Measurements from ENCODE around the gene HBG2.

HBG2 gene

DNA sequence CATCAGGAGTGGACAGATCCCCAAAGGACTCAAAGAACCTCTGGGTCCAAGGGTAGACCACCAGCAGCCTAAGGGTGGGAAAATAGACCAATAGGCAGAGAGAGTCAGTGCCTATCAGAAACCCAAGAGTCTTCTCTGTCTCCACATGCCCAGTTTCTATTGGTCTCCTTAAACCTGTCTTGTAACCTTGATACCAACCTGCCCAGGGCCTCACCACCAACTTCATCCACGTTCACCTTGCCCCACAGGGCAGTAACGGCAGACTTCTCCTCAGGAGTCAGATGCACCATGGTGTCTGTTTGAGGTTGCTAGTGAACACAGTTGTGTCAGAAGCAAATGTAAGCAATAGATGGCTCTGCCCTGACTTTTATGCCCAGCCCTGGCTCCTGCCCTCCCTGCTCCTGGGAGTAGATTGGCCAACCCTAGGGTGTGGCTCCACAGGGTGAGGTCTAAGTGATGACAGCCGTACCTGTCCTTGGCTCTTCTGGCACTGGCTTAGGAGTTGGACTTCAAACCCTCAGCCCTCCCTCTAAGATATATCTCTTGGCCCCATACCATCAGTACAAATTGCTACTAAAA is 27.8 kb downstream of the HBG2 start, which contains the start of gene HBB:
TSS of gene HBB (minus strand) at position 340 of the 579 bp plus-strand sequence. CDS start at position 290, 50 bp downstream.
- DNase-seq, result no peak

- no peak for DNase-seq
These were observed 29.1 kb downstream of the HBG2 start for GRCh38 chr11:5225480-5225871.

DNA sequence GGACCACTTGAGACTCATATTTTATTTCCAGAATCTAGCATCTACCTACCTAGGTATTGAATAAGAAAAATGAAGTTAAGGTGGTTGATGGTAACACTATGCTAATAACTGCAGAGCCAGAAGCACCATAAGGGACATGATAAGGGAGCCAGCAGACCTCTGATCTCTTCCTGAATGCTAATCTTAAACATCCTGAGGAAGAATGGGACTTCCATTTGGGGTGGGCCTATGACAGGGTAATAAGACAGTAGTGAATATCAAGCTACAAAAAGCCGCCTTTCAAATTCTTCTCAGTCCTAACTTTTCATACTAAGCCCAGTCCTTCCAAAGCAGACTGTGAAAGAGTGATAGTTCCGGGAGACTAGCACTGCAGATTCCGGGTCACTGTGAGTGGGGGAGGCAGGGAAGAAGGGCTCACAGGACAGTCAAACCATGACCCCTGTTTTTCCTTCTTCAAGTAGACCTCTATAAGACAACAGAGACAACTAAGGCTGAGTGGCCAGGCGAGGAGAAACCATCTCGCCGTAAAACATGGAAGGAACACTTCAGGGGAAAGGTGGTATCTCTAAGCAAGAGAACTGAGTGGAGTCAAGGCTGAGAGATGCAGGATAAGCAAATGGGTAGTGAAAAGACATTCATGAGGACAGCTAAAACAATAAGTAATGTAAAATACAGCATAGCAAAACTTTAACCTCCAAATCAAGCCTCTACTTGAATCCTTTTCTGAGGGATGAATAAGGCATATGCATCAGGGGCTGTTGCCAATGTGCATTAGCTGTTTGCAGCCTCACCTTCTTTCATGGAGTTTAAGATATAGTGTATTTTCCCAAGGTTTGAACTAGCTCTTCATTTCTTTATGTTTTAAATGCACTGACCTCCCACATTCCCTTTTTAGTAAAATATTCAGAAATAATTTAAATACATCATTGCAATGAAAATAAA is 29.8 kb downstream of the HBG2 start:
- DNase-seq, result no peak

- DNase-seq, result no peak
These were observed 30.9 kb downstream of the HBG2 start for GRCh38 chr11:5223686-5224085.

GRCh38 chr11:5223146-5223545 is 31.4 kb downstream of the HBG2 start:
- DNase-seq, result no peak

DNA sequence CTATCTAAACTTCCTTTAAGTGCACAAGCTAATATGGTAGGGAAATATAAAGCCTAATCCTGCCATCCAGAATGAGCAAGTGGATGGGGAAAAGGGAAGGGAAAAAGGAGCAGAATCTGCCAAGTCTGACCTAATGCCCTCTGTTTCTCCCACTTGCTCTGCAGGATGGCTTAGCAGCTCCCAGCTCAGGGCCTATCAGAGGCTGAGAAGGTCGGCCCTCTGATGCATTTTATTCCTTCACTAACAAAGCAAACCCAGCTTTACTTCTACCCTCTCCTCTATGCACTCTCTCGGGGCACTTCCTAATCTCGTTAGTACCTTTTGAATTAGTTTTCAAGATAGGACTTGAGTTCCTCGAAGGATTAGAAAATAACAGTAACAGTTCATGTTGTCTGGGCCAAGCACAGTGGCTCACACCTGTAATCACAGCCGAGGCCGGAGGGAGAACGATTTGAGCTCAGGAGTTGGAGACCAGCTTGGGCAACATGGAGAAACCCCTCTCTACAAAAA is 44.1 kb downstream of the HBG2 start:
- no peak for DNase-seq

DNA sequence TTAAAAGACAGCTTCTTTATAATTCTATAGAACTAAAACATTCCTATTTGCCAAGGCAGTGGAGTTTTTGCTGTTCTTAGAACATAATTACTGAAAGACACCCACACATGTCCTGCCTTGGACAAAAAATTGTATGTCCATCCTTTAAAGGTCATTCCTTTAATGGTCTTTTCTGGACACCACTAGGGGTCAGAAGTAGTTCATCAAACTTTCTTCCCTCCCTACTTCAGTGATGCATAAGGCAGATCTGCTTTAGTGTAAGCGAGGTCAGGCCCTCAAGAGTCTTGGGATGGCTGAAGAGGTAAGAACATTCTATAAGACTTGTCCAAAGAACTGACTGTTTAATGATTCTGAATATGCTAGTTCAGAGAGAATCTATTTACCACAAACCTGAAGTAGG is 49.8 kb downstream of the HBG2 start:
- DNase-seq, result no peak

DNA sequence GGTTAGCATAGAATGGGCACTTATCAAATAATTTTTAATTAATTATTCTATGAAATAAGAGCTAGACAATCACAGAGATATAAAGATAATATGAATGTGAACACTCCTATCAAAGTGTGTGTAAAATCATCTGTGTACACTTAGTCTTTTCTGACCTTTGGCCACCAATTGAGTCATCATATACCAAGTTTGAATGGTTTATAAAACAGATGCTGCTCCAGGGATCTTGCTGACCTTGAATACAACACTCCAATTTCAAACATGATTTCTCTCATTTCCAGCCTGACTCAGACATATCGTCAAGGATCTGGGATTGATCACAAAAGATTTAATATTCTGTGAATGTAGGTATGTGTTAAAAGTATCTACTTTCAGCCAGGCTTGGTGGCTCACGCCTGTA is 51.2 kb downstream of the HBG2 start:
- no peak for DNase-seq

Measured in NCI-H187 (cell line).